Stimulated activated CD4-positive, alpha-beta T cell treated with anti-CD3 and anti-CD28 coated beads, Interleukin-1b, Interleukin-23, amount 100 ng/mL, for 24 hours (primary cell): ENCODE data around the gene PDE9A.

Source experiments
- DNase-seq, 4 experiments: peaks; one replicate each; pipeline ENCODE4 v3.0.0-alpha.2; 2020; ENCODE audit warnings: low read depth in 4 of 4, low spot score in 1 of 4

PDE9A gene

GRCh38 chr21:42819861-42820615, 166.6 kb downstream of the PDE9A start:
- no peak for DNase-seq

DNA sequence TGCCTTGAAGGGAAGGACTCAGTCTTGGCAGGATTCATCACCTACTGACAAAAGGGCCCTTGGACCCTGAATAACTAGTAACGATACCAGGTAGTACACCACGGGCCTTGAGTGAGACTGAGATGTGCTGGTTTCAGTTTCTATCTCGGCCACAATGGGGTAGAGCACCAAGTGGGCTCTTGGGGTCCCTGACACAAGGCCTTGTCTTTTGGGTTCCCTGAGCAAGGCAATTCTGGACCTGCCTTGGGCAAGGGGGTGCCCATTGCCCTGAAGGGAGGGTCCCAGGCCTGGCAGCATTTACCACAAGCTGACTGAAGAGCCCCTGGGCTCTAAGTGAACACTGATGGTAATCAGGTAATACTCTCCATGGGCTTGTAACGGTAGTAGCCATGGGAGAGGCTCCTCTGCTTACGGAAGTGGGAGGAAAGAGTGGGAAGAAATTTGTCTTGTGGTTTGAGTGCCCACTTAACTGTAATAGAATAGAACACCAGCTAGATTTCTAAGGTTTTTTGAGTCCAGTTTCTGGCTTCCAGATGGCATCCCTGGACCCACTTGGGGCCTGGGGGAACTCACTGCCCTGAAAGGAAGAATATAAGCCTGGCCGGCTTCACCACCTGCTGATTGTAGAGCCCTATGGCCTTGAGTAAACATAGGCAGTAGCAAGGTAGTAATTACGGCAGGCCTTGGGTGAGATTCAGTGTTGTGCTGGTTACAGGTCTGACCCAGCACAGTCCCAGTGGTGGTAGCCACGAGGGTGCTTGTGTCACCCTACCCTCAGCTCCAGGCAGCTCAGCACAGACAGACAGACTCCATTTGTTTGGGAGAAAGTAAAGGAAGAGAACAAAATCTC, 167.4 kb downstream of the PDE9A start:
- no peak for DNase-seq
